Naive B cell (primary cell): ENCODE measurements around the gene GTSF1L. TPM values are rescaled to one million over a fixed set of nuclear protein-coding genes. Genes with fewer than 3 reads are reported as not detected.

Experiments
- ATAC-seq, 2 donors: fragments of 150-1000 bp; cut with Tn5 transposase; 2 replicates each; pipeline ENCODE4 v1.10.0; 2021; ENCODE audit warnings: low read depth in 2 of 2, mild to moderate bottlenecking in 2 of 2, moderate library complexity in 2 of 2
- DNase-seq: peaks from one replicate; pipeline ENCODE4 v3.0.0; 2022
- H3K27ac Mint-ChIP-seq, 6 donors: one replicate each; pipeline ENCODE4 v1.8.0; 2020 to 2022; ENCODE audit warnings: mild to moderate bottlenecking in 6 of 6, mixed read lengths in 6 of 6, moderate library complexity in 5 of 6, inconsistent platforms in 2 of 6
- H3K27me3 Mint-ChIP-seq, 3 donors: one replicate each; pipeline ENCODE4 v1.8.0; 2021 to 2022; ENCODE audit warnings: mixed read lengths in 3 of 3, mild to moderate bottlenecking in 1 of 3
- H3K36me3 Mint-ChIP-seq, 2 donors: one replicate each; pipeline ENCODE4 v1.8.0; 2020 to 2022; ENCODE audit warnings: mixed read lengths in 2 of 2, inconsistent platforms in 1 of 2, mild to moderate bottlenecking in 1 of 2
- H3K4me1 Mint-ChIP-seq, 3 donors: one replicate each; pipeline ENCODE4 v1.8.0; 2020 to 2022; ENCODE audit warnings: mixed read lengths in 3 of 3, inconsistent platforms in 1 of 3, mild to moderate bottlenecking in 1 of 3, moderate library complexity in 1 of 3
- H3K4me3 Mint-ChIP-seq, 8 donors: one replicate each; pipeline ENCODE4 v1.8.0; 2020 to 2022; ENCODE audit warnings: mild to moderate bottlenecking in 8 of 8, mixed read lengths in 8 of 8, moderate library complexity in 8 of 8, inconsistent platforms in 2 of 8
- H3K9me3 Mint-ChIP-seq, 7 donors: one replicate each; pipeline ENCODE4 v1.8.0; 2020 to 2022; ENCODE audit warnings: mixed read lengths in 7 of 7, mild to moderate bottlenecking in 5 of 7, inconsistent platforms in 2 of 7, moderate library complexity in 1 of 7
- polyA plus RNA-seq, 6 donors: library from polyadenylated mRNA; unstranded; fragments of 300-500 nt; fragmentation: Illumina TruSeq; gene quantifications; one replicate each; pipeline ENCODE4 v1.2.3, GENCODE V29; 2021; ENCODE audit warnings: low read depth in 6 of 6

The GTSF1L gene
- polyA plus RNA-seq, 6 donors from 2014 or later: 0.81 to 0.96 TPM; not detected in 4

- no peak overlapping the region for H3K4me3 Mint-ChIP-seq
- DNase-seq (no peak), ATAC-seq (no peak)
- H3K36me3 Mint-ChIP-seq: no peaks in the 10 kb centered on the region
- peaks cover 0 to 14% (median 14%) of the 10 kb centered on the region in 3 donors for H3K27me3 Mint-ChIP-seq
- H3K4me1 Mint-ChIP-seq: peaks cover 0 to 6% (median 2%) of the 10 kb centered on the region in 3 donors
- peak overlapping the region in 1 of 6 donors; percentile 5 for H3K27ac Mint-ChIP-seq
- H3K9me3 Mint-ChIP-seq: peaks cover 0 to 2% (median 0%) of the 10 kb centered on the region in 7 donors
These were observed 12.4 kb upstream of the GTSF1L start for GRCh38 chr20:43739148-43739749.

GRCh38 chr20:43737925-43738324 lies 11.1 kb upstream of the GTSF1L start:
- no peak overlapping the region for H3K4me3 Mint-ChIP-seq
- DNase-seq (no peak), ATAC-seq (no peak)
- H3K27ac Mint-ChIP-seq: no peak overlapping the region
- peaks cover 12 to 18% (median 14%) of the 10 kb centered on the region in 3 donors for H3K4me1 Mint-ChIP-seq
- H3K36me3 Mint-ChIP-seq: no peaks in the 10 kb centered on the region
- H3K27me3 Mint-ChIP-seq: peaks cover 0 to 6% (median 2%) of the 10 kb centered on the region in 3 donors
- peaks cover 0 to 2% (median 0%) of the 10 kb centered on the region in 7 donors for H3K9me3 Mint-ChIP-seq

GRCh38 chr20:43736588-43737158 lies 9.9 kb upstream of the GTSF1L start:
- Mint-ChIP-seq H3K36me3 (no peaks in the 10 kb centered on the region), H3K27ac (peak overlapping the region in 4 of 6 donors; percentile 42 to 63 (median 56)), H3K4me3 (no peak overlapping the region), H3K9me3 (no peaks in the 10 kb centered on the region), H3K27me3 (no peaks in the 10 kb centered on the region), H3K4me1 (peaks cover 18 to 27% (median 19%) of the 10 kb centered on the region in 3 donors)
- DNase-seq (no peak), ATAC-seq (peak; percentile 16 to 71)

GRCh38 chr20:43731927-43732326 lies 5.1 kb upstream of the GTSF1L start:
- Mint-ChIP-seq H3K36me3 (no peaks in the 10 kb centered on the region), H3K4me3 (no peak overlapping the region), H3K9me3 (peaks cover 0 to 10% (median 0%) of the 10 kb centered on the region in 7 donors), H3K27me3 (no peaks in the 10 kb centered on the region), H3K4me1 (peaks cover 26 to 50% (median 33%) of the 10 kb centered on the region in 3 donors), H3K27ac (peak overlapping the region in 1 of 6 donors; percentile 46)
- ATAC-seq (no peak), DNase-seq (no peak)

- DNase-seq: no peak
- Mint-ChIP-seq H3K4me3 (no peak overlapping the region), H3K9me3 (peaks cover 0 to 10% (median 0%) of the 10 kb centered on the region in 7 donors), H3K4me1 (peaks cover 26 to 47% (median 33%) of the 10 kb centered on the region in 3 donors), H3K36me3 (no peaks in the 10 kb centered on the region), H3K27ac (no peak overlapping the region), H3K27me3 (no peaks in the 10 kb centered on the region)
- ATAC-seq: no peak
These were observed 4.7 kb upstream of the GTSF1L start for GRCh38 chr20:43731469-43731868.

GRCh38 chr20:43728686-43729255 lies 2.0 kb upstream of the GTSF1L start:
- H3K9me3 Mint-ChIP-seq: peaks cover 0 to 10% (median 0%) of the 10 kb centered on the region in 7 donors
- H3K36me3 Mint-ChIP-seq: no peaks in the 10 kb centered on the region
- ATAC-seq (no peak), DNase-seq (no peak)
- no peaks in the 10 kb centered on the region for H3K27me3 Mint-ChIP-seq
- peak overlapping the region in 5 of 8 donors; percentile 1 to 68 (median 42) for H3K4me3 Mint-ChIP-seq
- H3K27ac Mint-ChIP-seq: peak overlapping the region in 3 of 6 donors; percentile 18 to 53 (median 47)
- peaks cover 23 to 47% (median 34%) of the 10 kb centered on the region in 3 donors for H3K4me1 Mint-ChIP-seq

- Mint-ChIP-seq H3K9me3 (peaks cover 0 to 10% (median 0%) of the 10 kb centered on the region in 7 donors), H3K4me3 (peak overlapping the region in 4 of 8 donors; percentile 1 to 68 (median 18)), H3K4me1 (peaks cover 18 to 46% (median 30%) of the 10 kb centered on the region in 3 donors), H3K36me3 (no peaks in the 10 kb centered on the region), H3K27me3 (no peaks in the 10 kb centered on the region), H3K27ac (peak overlapping the region in 4 of 6 donors; percentile 42 to 57 (median 50))
- DNase-seq (no peak), ATAC-seq (peak; percentile 55 to 62)
These were observed 1.3 kb upstream of the GTSF1L start for GRCh38 chr20:43727980-43728590.

GRCh38 chr20:43726333-43726732 lies 469 bp downstream of the GTSF1L start:
- DNase-seq (no peak), ATAC-seq (no peak)
- H3K9me3 Mint-ChIP-seq: peaks cover 0 to 10% (median 0%) of the 10 kb centered on the region in 7 donors
- peaks cover 15 to 45% (median 22%) of the 10 kb centered on the region in 3 donors for H3K4me1 Mint-ChIP-seq
- peak overlapping the region in 1 of 8 donors; percentile 30 for H3K4me3 Mint-ChIP-seq
- no peaks in the 10 kb centered on the region for H3K36me3 Mint-ChIP-seq
- H3K27ac Mint-ChIP-seq: no peak overlapping the region
- H3K27me3 Mint-ChIP-seq: no peaks in the 10 kb centered on the region

- H3K27ac Mint-ChIP-seq: no peak overlapping the region
- H3K9me3 Mint-ChIP-seq: peaks cover 0 to 10% (median 0%) of the 10 kb centered on the region in 7 donors
- H3K4me1 Mint-ChIP-seq: peaks cover 15 to 44% (median 22%) of the 10 kb centered on the region in 3 donors
- DNase-seq (no peak), ATAC-seq (no peak)
- H3K27me3 Mint-ChIP-seq: no peaks in the 10 kb centered on the region
- no peaks in the 10 kb centered on the region for H3K36me3 Mint-ChIP-seq
- H3K4me3 Mint-ChIP-seq: no peak overlapping the region
These were observed 1.1 kb downstream of the GTSF1L start for GRCh38 chr20:43725666-43726065.

GRCh38 chr20:43724383-43724782 lies 2.4 kb downstream of the GTSF1L start:
- H3K36me3 Mint-ChIP-seq: peaks cover 0 to under 1% of the 10 kb centered on the region in 2 donors
- no peak for DNase-seq
- ATAC-seq: no peak
- peaks cover 0 to 14% (median 0%) of the 10 kb centered on the region in 7 donors for H3K9me3 Mint-ChIP-seq
- peak overlapping the region in 2 of 6 donors; percentile 62 to 64 for H3K27ac Mint-ChIP-seq
- H3K27me3 Mint-ChIP-seq: no peaks in the 10 kb centered on the region
- H3K4me3 Mint-ChIP-seq: no peak overlapping the region
- H3K4me1 Mint-ChIP-seq: peaks cover 15 to 37% (median 22%) of the 10 kb centered on the region in 3 donors

- ATAC-seq (no peak), DNase-seq (no peak)
- H3K36me3 Mint-ChIP-seq: peaks cover 0 to 4% of the 10 kb centered on the region in 2 donors
- peaks cover 0 to 11% (median 0%) of the 10 kb centered on the region in 7 donors for H3K9me3 Mint-ChIP-seq
- H3K4me3 Mint-ChIP-seq: peak overlapping the region in 1 of 8 donors; percentile 12
- H3K4me1 Mint-ChIP-seq: peaks cover 15 to 34% (median 16%) of the 10 kb centered on the region in 3 donors
- no peaks in the 10 kb centered on the region for H3K27me3 Mint-ChIP-seq
- peak overlapping the region in 1 of 6 donors; percentile 58 for H3K27ac Mint-ChIP-seq
These were observed 3.1 kb downstream of the GTSF1L start for GRCh38 chr20:43723735-43724134.

- Mint-ChIP-seq H3K4me1 (peaks cover 11 to 29% (median 11%) of the 10 kb centered on the region in 3 donors), H3K27ac (no peak overlapping the region), H3K27me3 (no peaks in the 10 kb centered on the region), H3K9me3 (peaks cover 0 to 6% (median 0%) of the 10 kb centered on the region in 7 donors), H3K36me3 (peaks cover 0 to 4% of the 10 kb centered on the region in 2 donors), H3K4me3 (no peak overlapping the region)
- DNase-seq (no peak), ATAC-seq (no peak)
These were observed 3.6 kb downstream of the GTSF1L start for GRCh38 chr20:43723186-43723585.

- H3K27ac Mint-ChIP-seq: peak overlapping the region in 1 of 6 donors; percentile 59
- ATAC-seq: no peak
- H3K9me3 Mint-ChIP-seq: peaks cover 0 to 4% (median 0%) of the 10 kb centered on the region in 7 donors
These were observed 4.7 kb downstream of the GTSF1L start for GRCh38 chr20:43722153-43722505.

More at GRCh38 chr20:43722153-43722505, 4.7 kb downstream of the GTSF1L start:
- peak overlapping the region in 2 of 8 donors; percentile 25 to 49 for H3K4me3 Mint-ChIP-seq
- H3K4me1 Mint-ChIP-seq: peaks cover 7 to 25% (median 8%) of the 10 kb centered on the region in 3 donors
- no peaks in the 10 kb centered on the region for H3K27me3 Mint-ChIP-seq
- peaks cover 0 to 4% of the 10 kb centered on the region in 2 donors for H3K36me3 Mint-ChIP-seq
- no peak for DNase-seq
